ENCODE measurements around the gene CXCL14.

DNA sequence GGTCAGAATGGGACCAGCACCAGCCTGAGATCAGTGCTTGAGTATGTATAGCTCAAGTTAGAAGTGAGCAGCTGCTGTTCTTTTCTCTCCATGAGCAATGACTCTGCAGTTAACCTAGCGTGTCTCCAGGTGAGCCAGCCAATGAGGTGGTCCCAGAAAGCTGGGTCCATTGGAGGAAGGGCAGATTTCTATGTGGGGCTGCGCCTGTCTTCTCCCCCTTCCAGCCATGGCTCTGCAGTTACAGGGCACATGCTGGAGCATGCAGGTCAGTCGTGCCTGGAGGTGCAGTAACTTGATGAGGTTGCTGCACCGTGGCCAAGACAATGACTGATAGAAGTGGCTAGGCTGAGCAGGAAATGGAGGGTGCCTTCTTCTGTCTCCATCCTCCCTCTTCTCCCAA lies 29.6 kb upstream of the CXCL14 start:
- TF ChIP-seq, protein P1, sequence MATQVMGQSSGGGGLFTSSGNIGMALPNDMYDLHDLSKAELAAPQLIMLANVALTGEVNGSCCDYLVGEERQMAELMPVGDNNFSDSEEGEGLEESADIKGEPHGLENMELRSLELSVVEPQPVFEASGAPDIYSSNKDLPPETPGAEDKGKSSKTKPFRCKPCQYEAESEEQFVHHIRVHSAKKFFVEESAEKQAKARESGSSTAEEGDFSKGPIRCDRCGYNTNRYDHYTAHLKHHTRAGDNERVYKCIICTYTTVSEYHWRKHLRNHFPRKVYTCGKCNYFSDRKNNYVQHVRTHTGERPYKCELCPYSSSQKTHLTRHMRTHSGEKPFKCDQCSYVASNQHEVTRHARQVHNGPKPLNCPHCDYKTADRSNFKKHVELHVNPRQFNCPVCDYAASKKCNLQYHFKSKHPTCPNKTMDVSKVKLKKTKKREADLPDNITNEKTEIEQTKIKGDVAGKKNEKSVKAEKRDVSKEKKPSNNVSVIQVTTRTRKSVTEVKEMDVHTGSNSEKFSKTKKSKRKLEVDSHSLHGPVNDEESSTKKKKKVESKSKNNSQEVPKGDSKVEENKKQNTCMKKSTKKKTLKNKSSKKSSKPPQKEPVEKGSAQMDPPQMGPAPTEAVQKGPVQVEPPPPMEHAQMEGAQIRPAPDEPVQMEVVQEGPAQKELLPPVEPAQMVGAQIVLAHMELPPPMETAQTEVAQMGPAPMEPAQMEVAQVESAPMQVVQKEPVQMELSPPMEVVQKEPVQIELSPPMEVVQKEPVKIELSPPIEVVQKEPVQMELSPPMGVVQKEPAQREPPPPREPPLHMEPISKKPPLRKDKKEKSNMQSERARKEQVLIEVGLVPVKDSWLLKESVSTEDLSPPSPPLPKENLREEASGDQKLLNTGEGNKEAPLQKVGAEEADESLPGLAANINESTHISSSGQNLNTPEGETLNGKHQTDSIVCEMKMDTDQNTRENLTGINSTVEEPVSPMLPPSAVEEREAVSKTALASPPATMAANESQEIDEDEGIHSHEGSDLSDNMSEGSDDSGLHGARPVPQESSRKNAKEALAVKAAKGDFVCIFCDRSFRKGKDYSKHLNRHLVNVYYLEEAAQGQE (IDR thresholded peaks at IDR 0.05; ENCODE audit: low read depth): no peak
- TF ChIP-seq, protein P2, sequence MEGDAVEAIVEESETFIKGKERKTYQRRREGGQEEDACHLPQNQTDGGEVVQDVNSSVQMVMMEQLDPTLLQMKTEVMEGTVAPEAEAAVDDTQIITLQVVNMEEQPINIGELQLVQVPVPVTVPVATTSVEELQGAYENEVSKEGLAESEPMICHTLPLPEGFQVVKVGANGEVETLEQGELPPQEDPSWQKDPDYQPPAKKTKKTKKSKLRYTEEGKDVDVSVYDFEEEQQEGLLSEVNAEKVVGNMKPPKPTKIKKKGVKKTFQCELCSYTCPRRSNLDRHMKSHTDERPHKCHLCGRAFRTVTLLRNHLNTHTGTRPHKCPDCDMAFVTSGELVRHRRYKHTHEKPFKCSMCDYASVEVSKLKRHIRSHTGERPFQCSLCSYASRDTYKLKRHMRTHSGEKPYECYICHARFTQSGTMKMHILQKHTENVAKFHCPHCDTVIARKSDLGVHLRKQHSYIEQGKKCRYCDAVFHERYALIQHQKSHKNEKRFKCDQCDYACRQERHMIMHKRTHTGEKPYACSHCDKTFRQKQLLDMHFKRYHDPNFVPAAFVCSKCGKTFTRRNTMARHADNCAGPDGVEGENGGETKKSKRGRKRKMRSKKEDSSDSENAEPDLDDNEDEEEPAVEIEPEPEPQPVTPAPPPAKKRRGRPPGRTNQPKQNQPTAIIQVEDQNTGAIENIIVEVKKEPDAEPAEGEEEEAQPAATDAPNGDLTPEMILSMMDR (IDR thresholded peaks at IDR 0.05 in 2 of 3, conservative IDR thresholded peaks at IDR 0.05 in 1 of 3; ENCODE audit: borderline replicate concordance in 1 of 3, insufficient read depth in 1 of 3, low read depth in 2 of 3, low read length in 2 of 3): no peak
- no peak for TF ChIP-seq ZNF274 (IDR thresholded peaks at IDR 0.05; ENCODE audit: low read depth, low read length)
